Ovary (tissue), 10 donors: Measurements from ENCODE around the gene MYRF. TPM values are rescaled to one million over a fixed set of nuclear protein-coding genes. Genes with fewer than 3 reads are reported as not detected.

Experiments used
- DNase-seq, 5 donors: peaks; one replicate each; pipeline ENCODE4 v3.0.0-alpha.2; 2019 to 2020
- H3K27ac ChIP-seq, 2 donors: fragments of 200-600 bp; one replicate each; pipeline versions ENCODE4 v1.5.1 to v1.8.0; 2019 to 2022
- H3K27me3 ChIP-seq: fragments of 200-600 bp; one replicate; pipeline ENCODE4 v1.8.0; 2022
- H3K36me3 ChIP-seq: fragments of 200-600 bp; sonication (generic); one replicate; pipeline ENCODE4 v1.5.1; 2019
- H3K4me1 ChIP-seq: one replicate; pipeline ENCODE4 v1.8.1; 2013; ENCODE audit warnings: mild to moderate bottlenecking, moderate library complexity; ENCODE audit not compliant: insufficient read depth
- H3K4me3 ChIP-seq: fragments of 200-600 bp; sonication (generic); one replicate; pipeline ENCODE4 v1.5.1; 2017
- H3K9me3 ChIP-seq, 2 donors: fragments of 200-600 bp in 1 of 2; sonication (generic) in 1 of 2; one replicate each; pipeline versions ENCODE4 v1.5.1 to v1.8.1; 2013 to 2019; ENCODE audit warnings: mild to moderate bottlenecking in 1 of 2, moderate library complexity in 1 of 2
- EP300 ChIP-seq: sonication (generic); formaldehyde crosslinking; IDR thresholded peaks from one replicate; pipeline ENCODE4 v1.6.1; 2017; ENCODE audit warnings: antibody characterized with exemption
- POLR2A ChIP-seq: fragments of 450-650 bp; IDR thresholded peaks from one replicate; pipeline ENCODE4 v1.6.1; 2017; ENCODE audit warnings: antibody characterized with exemption, mild to moderate bottlenecking, moderate library complexity
- WGBS, 3 donors: extraction: QIAGEN DNeasy Blood & Tissue Kit in 1 of 3; methylation state at CpG; one replicate each; pipeline versions ENCODE4 v1.1.5 to v1.1.7; 2013 to 2017; 5-methylcytosine and 5-hydroxymethylcytosine counted together
- intact Hi-C, 4 donors: fragments of 100-400 bp; cut with DNase I; formaldehyde crosslinking; loops; one replicate each; pipeline versions ENCODE4 v1.11.0 to v1.15.1; 2022 to 2023
- long read RNA-seq, 3 donors: library from polyadenylated mRNA in 2 of 3; unstranded in 2 of 3; transcript quantifications; one replicate each; pipeline ENCODE4 v2.0.0 and lab custom pipeline, GENCODE V29; 2021 to 2026
- polyA plus RNA-seq, 2 donors: library from polyadenylated mRNA; stranded (reverse); fragments of 200-250 nt in 1 of 2; fragments of 350-450 nt in 1 of 2; fragmentation: Illumina TruSeq in 1 of 2; extraction: RNeasy Lipid Tissue Mini Kit (QIAGEN cat#74804) in 1 of 2; gene quantifications; one replicate each; pipeline ENCODE4 v1.2.3, GENCODE V29; 2013 to 2014
- total RNA-seq, 7 donors: library from RNA; depleted of rRNA in 2 of 7; stranded (reverse); fragments of >200 nt in 2 of 7; fragmentation: NEBNext Ultra II Directional in 3 of 7; extraction: Animal tissue kit (Norgen Biotek cat#: 25700) in 3 of 7; gene quantifications; one replicate each; pipeline versions ENCODE4 v1.1.0 to v1.2.4, GENCODE V29; 2016 to 2023
- TF ChIP-seq, protein P1 (sequence below), 3 donors: fragments of 450-650 bp in 2 of 3; fragments of 200-600 bp in 1 of 3; IDR thresholded peaks; one replicate each; pipeline versions ENCODE4 v1.5.1 to v1.8.0; 2016 to 2022; ENCODE audit warnings: antibody characterized with exemption in 3 of 3, mild to moderate bottlenecking in 1 of 3
- donor health status: DM: no; HTN: no; CAD: no; lungs with moderate emphysema.
- donor health status: DM: no; HTN: no; CAD: no.
- donor health status: Bipolar disorder and iron deficiency.
- donor health status: DM: yes; HTN: yes; CAD: no.
- donor health status: DM: no; HTN: no; CAD: no.
- donor health status: DM: yes; HTN: yes; CAD: no.

The MYRF gene
- 100 to 1,000 TPM in 1 of 7 donors, 10 to 100 TPM in 6; 11.3 to 109 (median 41.3) TPM for total RNA-seq
- polyA plus RNA-seq: 1 to 10 TPM; 6.6 to 6.7 TPM
- long read RNA-seq, donor 1, partial matches to known transcripts: 70 of 111 reads
- long read RNA-seq, donor 1, other reads (novel, unspliced or antisense): 37 of 111 reads
- long read RNA-seq, donor 2, partial matches to known transcripts: 0 of 1 reads
- long read RNA-seq, donor 2, other reads (novel, unspliced or antisense): 0 of 1 reads
- long read RNA-seq, donor 3, partial matches to known transcripts: 77 of 121 reads
- long read RNA-seq, donor 3, other reads (novel, unspliced or antisense): 40 of 121 reads

DNA sequence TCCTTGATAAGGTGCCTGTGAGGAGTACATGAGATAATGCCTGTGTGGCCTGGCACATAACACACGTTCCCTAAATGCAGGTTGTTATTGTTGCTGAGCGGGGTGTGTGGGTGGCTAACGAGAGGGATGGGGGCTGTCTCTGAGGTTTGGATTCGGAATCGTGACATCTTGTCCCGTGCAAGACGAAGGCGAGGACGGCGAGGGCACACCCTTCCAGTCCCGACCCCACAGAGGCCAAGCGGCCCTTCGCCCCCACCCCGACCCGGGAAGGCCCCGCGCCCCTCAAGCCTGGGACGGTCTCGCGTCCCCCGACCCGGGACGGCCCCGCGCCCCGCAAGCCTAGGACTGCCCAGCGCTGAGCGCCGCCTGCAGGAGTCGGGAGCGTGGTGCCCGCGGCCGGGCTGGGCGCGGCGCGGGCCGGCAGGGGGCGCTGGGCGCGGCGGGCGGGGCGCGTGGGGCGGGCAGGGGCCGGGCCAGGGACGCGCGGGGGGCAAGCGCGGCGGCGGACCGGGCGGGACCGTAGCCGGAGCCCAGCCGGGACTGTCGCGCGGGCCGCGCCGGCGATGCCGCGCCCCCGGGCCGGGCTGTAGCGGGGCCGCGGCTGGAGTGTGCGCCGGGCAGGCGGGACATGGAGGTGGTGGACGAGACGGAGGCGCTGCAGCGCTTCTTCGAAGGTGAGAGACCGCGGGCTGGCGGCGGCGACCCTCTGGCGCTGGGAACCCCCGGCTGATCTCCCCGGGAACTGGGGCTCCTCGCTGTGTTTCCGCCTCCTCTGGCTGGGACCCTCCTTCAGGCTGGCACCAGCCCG is at the start of gene MYRF:
TSS of gene MYRF (plus strand) at position 520 of the 808 bp plus-strand sequence. CDS start at position 629, 109 bp downstream.
- H3K9me3 ChIP-seq: no peaks in the 10 kb centered on the region
- peak; percentile 59 to 84 (median 62) for DNase-seq
- TF ChIP-seq, protein P1, sequence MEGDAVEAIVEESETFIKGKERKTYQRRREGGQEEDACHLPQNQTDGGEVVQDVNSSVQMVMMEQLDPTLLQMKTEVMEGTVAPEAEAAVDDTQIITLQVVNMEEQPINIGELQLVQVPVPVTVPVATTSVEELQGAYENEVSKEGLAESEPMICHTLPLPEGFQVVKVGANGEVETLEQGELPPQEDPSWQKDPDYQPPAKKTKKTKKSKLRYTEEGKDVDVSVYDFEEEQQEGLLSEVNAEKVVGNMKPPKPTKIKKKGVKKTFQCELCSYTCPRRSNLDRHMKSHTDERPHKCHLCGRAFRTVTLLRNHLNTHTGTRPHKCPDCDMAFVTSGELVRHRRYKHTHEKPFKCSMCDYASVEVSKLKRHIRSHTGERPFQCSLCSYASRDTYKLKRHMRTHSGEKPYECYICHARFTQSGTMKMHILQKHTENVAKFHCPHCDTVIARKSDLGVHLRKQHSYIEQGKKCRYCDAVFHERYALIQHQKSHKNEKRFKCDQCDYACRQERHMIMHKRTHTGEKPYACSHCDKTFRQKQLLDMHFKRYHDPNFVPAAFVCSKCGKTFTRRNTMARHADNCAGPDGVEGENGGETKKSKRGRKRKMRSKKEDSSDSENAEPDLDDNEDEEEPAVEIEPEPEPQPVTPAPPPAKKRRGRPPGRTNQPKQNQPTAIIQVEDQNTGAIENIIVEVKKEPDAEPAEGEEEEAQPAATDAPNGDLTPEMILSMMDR (IDR thresholded peaks at IDR 0.05): peak; percentile 9 to 77 (median 72)
- TF ChIP-seq EP300: no peak

DNA sequence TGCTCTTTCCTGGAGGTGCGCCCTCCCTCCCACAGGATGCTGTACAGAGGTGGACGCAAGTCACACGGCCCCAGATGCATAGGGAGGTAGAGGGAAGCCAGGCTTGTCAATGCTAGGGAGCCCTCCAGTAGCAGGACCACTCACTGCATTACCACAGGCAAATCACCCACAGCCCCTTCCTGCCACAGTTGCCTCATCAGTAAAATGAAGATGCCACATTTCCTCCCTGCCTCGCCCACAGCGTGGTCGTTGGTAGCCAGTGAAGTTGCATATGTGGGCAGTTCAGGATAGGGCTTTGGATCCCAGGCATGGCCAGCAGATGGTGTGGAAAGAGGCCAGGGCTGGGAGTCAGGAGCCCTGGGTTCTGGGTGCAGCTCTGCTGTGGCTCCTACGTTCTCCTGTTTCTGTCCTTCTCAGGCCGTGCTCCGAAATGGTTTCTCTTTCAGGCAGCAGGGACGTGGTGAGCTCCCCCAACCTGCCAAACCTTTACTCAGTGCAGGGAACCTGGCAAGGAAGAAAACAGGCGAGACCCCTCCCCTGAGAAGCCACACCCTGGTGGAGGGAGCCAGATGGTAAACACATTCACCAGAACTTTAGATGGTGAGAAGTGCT is 49.6 kb upstream of the MYRF start:
- Histone ChIP-seq H3K27ac (no peak overlapping the region), H3K4me1 (peaks cover 2% of the 10 kb centered on the region), H3K9me3 (no peaks in the 10 kb centered on the region), H3K4me3 (no peak overlapping the region), H3K36me3 (no peaks in the 10 kb centered on the region), H3K27me3 (no peaks in the 10 kb centered on the region)
- WGBS, 3 donors: 87 to 93% (median 90%) methylated on average over 11 of the region's 11 CpGs
- intact Hi-C loops: no loop called here
- DNase-seq: no peak
- no peak for TF ChIP-seq POLR2A
- no peak for TF ChIP-seq EP300
- TF ChIP-seq, protein P1 (IDR thresholded peaks at IDR 0.05): no peak

More for the DNA sequence above, at the start of gene MYRF:
- Histone ChIP-seq H3K4me1 (peaks cover 12% of the 10 kb centered on the region), H3K27ac (peak within 1 kb of the TSS; percentile 19 to 73), H3K27me3 (no peaks in the 10 kb centered on the region), H3K36me3 (no peaks in the 10 kb centered on the region), H3K4me3 (peak within 1 kb of the TSS; percentile 75)
- WGBS, 3 donors: 2 to 3% (median 2%) methylated on average over 39 to 93 of the region's 93 CpGs
- intact Hi-C loops: loop anchor here in 1 of 4 donors (1.0 kb wide), 1 partner anchor 40 kb away; the partner anchor contains the start of genes FEN1 and TMEM258

DNA sequence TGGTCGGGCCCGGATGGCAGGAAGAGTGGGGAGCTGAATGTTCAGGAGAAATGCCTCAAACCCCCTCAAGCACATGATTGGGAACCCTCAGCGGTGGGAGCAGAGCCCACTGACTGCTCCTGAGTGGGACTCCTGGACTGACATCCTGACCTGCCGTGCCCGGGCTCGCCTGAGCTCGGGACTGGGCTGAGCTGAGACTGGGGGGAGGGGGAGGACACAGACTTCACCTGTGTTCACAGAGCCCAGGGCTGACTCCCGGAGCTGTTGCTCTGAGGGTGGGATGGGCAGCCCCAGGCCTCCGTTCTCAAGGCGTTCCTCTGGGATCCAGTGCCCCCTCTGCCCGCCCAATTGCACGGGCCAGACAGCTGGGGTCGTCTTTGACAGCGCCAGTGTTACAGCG is 47.6 kb upstream of the MYRF start:
- no peak for TF ChIP-seq POLR2A
- TF ChIP-seq EP300: no peak
- TF ChIP-seq, protein P1 (IDR thresholded peaks at IDR 0.05): no peak

More for the DNA sequence above, 47.6 kb upstream of the MYRF start:
- Histone ChIP-seq H3K9me3 (no peaks in the 10 kb centered on the region), H3K4me3 (no peak overlapping the region), H3K36me3 (no peaks in the 10 kb centered on the region), H3K27me3 (no peaks in the 10 kb centered on the region), H3K4me1 (no peaks in the 10 kb centered on the region), H3K27ac (no peak overlapping the region)
- no peak for DNase-seq
- intact Hi-C loops: no loop called here
- 81 to 89% (median 86%) methylated on average over 15 of the region's 15 CpGs for WGBS, 3 donors
